GM18499 (cell line): ENCODE results near the gene MSX2.
"Not testable (repeated sequence)": the region's sequence is repeated elsewhere in the genome, so short reads cannot be mapped to it uniquely, and the experiment has no call there.

Experiments
- ATAC-seq: cut with Tn5 transposase; IDR thresholded peaks from one replicate; pipeline ENCODE4 v1.9.1; 2021; ENCODE audit warnings: moderate number of reproducible peaks; ENCODE audit not compliant: insufficient read depth, unreplicated experiment

The MSX2 gene

DNA sequence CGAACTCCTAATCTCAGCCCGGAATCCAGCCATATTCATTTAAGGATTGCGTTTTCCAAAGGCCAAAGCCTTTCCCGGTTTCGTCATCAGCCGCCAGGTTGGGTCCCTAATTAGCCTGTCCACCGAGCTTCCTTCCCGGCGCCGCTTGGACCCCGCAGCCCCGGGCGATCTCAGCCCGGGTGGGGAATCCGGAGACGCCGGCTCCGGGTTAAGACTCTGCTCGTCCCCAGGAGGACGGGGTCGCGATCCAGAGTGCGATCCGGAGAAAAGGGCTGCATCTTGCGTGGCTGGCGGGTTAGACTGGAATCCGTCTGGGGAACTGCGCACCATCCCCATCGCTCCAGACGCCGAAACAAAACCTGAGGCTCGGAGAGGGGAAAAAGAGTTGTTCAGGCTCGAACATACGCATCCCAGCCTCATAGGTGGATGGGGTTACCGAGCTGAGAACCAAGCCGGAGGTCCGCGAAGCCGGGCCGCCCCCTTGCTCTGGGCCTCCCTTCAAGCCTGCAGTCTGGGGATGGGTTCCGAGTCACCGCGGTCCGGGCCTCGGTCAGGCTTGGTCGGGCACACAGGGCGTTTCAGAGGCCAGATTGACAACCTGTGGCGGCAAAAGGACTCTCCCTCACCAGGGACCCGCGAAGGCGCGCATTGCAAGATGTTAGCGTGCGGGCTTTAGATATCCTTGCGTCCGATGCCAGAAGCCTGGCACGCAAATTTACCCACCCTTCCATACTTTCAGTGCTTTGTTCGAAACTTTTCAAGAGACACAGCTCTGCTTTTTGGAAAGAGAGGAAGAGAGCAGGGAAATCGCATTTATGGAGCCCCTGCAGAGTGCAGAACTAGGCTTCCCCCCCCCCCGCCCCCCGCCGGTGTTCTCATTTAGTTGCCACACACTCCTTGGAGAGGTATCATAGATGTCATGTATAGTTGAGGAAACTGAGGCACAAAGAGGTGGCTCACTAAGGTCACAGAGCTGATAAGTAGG is 7.9 kb downstream of the MSX2 start:
- no peak for ATAC-seq

DNA sequence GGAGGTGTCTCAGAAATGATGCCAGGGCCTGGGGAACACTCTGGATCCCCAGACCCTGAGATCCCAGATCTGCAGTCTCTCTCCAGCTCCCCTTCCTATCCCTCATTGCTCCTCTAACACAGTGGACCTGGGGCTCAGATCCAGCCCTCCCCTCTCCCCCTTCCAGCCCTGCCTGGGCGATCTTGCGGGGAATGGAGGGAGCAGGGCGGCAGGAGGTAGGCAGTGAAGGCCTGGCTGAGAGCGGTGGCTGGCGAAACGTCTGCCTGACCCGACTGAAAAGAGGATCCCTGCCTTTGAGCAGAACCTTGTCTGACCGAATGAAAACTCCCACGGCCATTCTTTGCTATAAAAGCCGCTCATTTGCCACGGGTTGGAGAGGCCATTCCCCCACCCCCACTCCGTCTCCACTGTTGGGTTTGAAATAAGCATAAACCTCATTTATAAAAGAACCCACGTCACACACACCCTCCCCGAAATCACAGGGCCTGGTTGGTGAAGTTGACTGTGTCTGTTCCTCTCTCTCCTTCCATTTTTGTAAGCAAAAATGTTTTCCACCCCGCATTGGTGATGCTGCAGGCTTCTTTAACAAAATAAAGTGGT is 8.8 kb downstream of the MSX2 start:
- no peak for ATAC-seq

DNA sequence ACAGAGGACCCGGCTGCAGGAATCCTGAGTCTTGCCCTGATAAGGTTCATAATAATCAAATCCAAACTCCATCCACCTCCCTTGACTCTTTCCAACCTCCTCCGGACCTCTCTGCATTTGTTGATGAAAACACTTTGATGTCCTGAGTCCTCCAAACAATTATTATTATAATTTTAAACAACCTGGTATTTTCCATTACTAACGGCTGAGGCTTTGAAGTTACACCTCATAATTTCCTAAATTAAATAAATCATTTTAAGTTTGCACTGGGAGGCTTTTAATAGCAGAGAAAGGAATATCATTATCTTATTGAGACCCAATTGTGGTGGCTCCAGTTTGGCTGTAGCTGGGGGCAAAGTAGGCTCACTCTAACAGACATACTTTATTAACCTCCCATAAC is 9.5 kb downstream of the MSX2 start:
- no peak for ATAC-seq

DNA sequence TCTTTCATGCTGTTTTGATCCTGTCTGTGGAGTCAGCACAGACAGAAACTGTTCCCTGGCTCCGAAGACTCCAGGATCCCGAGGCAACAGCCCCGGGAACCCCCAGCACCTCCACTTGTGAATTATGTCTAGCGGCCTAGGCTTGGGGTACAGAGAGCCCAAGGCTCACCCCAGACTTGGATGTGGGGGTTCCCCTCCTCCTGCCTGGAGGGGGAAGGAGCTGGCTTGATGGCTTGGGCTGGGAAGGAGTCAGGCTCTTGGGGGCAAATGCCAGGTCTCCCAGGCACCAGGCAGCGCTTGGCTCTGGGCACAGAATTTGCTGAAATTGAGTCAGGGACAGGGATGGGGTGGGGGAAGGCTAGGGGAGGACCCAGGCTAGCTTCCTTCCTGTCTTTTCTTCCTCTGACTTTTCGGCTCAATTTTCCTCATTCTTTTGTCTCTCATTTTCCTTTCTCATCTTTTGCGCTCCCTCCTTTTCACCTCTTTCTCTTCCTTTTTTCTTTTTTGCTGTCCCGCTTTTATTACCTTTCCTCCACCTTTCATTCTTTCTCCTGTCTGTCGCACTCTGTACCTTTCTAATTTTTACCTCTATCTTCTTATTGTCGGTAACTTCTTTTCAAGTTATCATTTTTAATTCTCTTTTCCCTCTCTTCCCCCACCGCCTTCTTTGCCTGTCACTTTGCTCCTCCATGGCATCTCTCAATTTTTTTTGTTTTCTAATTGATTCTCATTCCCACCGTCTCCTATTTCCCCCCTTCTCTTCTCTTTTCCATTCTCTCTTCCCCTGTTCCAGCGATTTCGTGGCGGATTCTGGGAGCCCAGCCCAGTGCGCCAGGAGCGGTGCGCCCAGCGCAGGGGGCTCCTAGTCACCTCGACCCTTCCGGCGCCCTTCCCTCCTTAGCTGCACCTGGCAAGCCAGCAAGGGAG is 10.5 kb downstream of the MSX2 start:
- ATAC-seq, result no peak

DNA sequence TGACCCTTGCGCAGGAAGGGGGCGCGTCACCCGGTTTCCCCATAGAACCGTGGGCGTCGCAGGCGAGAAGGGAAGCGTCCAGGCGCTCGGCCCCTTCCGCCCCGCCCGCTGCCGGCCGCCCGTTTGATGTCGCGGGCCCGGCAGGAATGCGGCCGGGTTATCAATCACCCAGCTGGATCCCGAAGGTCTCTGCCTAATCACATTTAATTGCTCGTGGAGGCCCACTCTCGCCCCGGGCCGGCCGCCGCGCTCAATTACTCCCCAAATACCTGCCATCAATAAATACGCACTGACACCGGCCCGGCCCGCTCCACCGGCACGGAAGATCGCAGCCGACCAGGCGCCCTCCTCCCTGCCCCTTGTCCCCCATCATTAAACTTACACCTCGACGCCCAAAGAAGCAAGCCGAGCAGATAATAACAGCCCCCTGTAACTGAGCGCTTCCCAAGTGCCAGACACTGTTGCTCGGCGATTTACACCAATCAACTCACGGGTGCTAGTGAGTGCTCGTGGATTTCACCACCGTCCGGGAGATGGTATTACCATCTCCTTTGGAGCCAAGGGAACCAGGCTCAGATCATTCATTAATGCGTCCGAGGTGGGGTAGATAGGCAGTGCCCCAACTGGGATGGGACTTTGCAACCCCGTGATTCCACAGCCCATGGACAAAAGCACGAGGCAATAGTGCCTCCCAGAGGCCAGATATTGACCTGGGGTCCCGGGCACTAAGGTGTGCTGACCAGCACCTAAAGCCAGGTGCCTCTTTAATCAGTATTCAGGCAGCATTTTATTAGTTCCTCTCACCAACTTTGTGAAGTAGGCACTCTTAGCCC is 11.3 kb downstream of the MSX2 start:
- ATAC-seq, result no peak

DNA sequence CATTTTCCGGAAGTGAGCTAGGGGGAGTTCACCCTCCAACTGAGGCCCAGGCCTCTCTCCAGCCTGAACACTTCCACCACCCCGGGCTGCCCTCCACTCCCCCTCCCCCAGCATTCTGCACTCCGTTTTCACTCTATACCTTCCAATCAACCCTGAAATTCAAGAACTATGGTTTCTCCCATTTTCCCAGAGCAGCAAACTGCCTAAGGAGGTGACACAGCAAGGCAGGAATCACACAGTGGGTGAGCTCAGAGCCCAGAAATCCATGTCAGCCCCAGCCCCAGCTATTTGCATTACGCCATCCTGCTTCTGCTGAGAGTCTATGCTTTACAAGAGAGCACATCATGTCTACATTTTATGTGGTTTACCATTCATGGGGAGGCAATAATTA is 11.9 kb downstream of the MSX2 start:
- no peak for ATAC-seq

DNA sequence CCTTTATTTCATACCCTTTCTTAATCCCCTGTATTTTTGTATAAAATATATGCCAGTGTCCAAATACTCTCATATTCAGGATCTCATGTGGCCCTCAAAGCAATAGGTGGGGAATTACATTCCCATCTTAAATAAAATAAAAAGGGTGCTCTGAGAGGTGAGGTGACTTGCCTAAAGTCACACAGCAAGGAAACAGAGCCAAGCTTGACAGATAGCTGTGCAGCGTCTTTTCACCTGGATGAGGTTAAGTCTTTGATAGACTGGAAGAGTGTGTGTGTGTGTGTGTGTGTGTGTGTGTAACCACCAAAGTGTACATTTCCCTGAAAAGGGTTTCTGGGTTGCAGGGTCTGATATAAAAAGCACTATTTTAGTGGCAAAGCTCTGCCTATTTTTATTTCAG is 12.4 kb downstream of the MSX2 start:
- no peak for ATAC-seq

DNA sequence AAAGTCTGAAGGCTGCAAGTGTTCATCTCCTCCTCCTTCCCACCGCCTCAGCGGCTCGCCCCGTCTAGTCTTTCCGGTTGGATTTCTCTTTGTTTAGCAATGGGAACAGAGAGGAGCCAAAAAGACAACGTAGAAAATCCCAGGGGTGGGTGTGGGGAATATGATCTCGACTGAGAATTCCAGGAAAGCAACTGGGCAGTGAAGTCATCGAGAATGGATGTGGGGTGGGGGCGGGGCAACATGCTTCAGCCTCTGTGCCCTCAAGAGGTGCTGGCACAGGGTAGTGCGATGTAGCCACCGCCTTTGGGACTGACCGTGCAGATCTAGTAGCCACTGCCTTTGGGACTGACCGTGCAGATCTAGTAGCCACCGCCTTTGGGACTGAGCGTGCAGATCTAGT is 12.9 kb downstream of the MSX2 start:
- ATAC-seq, result no peak

DNA sequence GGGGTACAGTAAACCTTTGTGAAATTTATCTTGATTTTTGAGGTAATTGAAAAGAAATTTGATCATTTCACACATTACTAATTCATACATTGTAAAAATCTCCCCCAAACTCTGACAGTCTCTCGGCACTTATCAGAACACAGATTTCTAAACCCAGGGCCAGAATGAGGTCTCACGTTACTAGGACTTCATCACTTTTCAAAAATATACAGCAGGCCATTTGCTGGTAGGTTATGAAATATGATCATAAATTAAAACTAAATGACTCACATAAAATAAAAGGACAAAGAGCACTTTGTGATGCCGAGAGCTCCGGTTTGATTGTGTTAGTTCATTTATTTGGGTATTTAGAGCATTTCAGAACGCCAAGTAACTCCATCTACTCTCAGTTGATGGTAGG is 17.0 kb downstream of the MSX2 start:
- ATAC-seq, result no peak

DNA sequence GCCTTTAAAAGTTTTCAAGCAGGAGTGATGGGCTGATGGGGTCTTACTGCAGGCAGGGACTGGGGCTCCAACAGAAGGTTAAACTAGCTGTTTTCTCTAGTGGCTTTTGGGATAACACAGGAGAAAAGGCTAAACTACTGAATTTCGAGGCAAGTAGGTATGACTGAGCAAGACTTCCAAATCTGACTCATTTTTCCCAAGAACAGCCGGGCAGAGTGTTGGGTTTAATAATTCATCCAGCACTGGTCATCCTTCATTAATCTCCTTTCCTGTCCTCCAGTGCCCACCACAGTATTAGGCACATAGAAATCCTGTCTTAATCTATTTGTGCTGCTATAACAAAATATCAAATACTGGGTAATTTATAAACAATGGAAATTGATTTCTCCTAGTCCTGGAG is 20.5 kb downstream of the MSX2 start:
- ATAC-seq, result no peak

DNA sequence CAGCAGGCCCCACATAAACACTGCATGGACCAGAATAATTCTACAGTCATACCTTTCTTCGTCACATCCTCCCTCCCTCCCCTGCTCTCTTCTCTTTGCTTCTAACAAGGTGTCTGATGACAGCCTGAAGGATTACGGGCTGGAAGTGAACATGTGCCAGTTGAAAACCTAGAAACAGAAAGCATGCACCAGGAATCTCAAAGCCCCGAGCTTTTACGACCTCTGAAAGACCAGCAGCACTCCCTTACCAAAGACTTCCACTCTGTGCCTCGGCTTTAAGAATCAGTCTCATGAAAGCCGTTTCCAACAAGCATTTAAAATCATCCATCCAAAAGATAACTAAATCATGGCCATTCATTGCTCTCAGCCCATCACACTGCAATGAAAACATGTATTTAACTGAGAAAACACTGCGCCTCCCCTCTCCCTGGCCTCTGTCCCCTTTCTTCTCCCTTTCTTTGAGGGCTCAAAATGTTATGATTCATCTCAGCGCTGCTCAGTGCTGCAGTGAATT is 21.3 kb downstream of the MSX2 start:
- ATAC-seq, result no peak

DNA sequence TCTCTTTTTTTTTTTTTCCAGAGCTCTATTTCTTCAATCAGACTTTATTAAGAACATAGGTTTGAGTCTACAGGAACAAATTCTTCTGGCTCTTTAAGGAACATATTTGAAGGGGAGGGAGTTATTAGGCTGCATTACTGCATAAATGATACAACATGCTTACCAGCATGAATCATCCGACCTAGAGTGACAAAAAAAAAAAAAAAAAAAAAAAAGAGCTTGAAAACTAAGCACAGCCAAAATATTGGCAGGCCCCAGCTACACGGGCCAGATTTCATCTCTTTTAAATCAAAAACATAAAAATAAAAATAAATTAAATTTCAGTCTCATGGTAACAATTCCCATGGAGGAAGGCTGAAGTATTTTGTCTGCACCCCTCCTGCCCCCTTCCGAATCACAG is 26.3 kb downstream of the MSX2 start:
- no peak for ATAC-seq

DNA sequence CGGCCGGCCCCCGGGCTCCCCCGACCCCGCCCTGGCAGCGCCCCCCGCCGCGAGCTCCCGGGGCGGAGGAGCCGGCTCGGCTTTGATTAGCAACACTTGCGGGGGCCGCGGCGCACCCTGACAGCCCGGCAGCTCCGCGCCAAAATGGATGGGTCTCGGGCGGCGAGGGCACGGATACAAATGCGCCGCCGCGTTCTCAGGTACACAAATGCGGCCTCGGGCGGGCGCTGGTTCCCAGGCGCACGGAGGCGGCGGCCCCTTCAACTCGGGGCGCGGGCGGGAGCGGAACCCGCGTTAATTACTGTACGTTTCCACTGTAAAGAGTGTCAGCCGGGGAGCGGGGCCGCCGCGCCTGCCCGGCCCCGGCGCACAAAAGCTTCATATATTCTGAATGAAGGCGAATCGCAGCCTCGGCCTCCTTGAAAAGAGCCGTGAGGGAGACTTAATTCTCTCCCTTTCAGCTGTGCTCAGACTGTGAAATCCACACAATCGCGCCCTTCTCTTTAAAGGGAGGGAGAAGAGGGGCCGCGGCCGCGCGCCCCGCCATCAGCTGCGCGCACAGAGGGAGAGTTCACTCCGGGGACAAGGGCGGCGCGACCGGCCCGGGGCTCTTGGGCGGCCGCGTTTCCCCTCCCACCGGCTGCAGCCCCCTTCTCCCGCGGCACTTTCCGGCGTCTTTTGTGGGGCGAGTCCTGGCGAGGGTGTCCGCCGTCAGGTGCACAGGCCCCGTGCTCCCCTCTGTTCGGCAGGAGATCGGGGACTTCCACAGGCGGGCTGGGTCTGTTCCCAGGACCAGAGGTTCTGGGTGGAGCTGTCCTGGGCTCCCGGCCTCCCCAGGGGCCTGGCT is 27.0 kb downstream of the MSX2 start:
- ATAC-seq, result no peak

DNA sequence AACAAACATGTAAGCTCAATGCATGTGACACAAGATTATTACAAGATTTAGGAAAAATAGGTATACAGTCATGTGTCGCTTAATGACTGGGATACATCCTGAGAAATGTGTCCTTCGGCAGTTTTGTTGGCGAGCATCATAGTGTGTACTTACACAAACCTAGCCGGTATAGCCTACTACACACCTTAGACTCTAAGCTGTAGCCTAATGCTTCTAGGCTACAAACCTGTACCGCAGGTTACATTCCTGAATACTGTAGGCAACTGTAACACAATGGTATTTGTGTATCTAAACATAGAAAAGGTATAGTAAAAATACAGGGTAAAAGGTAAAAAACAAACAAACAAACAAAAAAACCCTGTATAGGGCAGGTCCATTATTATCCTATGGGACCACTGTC is 27.7 kb downstream of the MSX2 start:
- no peak for ATAC-seq

DNA sequence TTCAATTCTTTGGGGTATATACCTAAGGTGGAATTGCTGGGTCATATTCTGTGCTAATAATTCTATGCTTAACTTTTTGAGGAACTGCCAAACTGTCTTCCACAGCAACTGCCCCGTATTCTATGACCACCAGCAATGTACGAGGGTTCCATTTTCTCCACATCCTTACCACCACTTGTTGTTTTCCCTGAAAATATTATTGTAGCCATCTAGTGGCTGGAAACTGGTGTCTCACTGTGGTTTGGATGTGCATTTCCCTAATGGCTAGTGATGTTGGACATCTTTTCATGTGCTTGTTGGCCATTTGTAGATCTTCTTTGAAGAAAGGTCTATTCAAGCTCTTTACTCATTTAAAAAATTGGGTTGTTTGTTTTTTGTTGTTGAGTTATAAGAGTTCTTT is 30.7 kb downstream of the MSX2 start:
- no peak for ATAC-seq

DNA sequence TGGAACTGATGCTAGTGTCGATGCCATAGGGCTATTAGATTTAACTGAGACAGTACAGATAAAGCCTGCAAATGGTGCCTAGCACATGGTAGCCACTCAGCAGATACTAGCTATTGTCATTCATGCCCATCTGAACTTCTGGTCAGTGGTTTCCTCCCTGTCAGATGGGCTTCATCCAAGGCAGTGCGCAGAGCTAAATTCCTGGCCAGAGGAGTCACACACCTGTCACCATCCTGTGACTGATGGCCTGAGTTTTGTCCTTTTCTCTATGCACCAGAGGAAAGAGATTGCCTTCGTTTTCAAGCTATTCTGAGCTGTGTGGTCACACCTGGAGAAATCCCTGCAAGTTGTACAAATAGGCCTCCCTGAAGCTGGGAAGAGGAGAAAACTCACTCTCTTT is 34.7 kb downstream of the MSX2 start:
- ATAC-seq, result no peak

DNA sequence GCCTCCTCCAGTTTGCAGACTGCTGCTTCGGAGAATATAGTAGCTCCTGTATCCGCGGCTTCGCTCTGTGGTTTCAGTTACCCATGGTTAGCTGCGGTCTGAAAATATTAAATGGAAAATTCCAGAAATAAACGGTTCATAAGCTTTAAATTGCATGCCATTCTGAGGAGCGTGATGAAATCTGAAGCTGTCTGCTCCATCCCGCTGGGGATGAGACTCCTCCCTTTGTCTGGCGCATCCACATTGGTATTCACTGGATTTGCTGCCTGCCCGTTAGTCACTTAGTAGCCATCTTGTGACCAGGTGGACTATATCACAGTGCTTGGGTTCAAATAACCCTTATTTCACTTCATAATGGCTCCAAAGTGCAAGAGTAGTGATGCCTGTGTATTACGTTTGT is 36.3 kb downstream of the MSX2 start:
- ATAC-seq, result no peak

DNA sequence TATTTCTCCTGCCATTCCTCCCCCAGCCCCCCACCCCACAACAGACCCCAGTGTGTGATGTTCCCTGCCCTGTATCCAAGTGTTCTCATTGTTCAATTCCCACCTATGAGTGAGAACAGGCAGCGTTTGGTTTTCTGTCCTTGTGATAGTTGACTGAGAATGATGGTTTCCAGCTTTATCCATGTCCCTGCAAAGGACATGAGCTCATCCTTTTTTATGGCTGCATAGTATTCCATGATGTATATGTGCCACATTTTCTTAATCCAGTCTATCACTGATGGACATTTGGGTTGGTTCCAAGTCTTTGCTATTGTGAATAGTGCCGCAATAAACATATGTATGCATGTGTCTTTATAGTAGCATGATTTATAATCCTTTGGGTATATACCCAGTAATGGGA is 37.0 kb downstream of the MSX2 start:
- not testable (repeated sequence) for ATAC-seq

DNA sequence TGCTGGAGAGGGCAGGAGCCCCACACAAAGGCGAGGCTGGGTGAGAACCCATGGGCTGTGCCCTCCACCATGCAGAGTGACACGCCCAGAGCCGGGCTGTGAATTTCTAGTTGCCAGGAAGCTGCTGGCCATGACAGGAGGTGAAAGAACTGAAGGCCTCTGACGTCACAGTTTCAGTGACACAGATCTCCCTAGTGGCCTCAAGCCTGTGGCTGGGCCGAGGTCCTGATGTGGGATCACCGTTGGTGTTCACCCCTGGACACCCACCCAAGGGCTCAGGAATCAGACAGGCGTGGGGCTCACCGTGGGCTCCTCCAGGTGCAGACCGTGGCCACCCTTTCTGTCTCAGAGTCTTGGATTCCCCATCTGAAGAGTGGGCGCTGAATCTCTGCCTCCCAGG is 39.9 kb downstream of the MSX2 start:
- no peak for ATAC-seq
